ENCODE data around the gene SHB. TPM values are rescaled to one million over a fixed set of nuclear protein-coding genes. Genes with fewer than 3 reads are reported as not detected.

The SHB gene
- total RNA-seq, 2 experiments from 2014 or later: 1.2 TPM

GRCh38 chr9:38043931-38044623 is 24.9 kb downstream of the SHB start:
- intact Hi-C loops (cut with micrococcal nuclease): no loop called here
- no peaks in the 10 kb centered on the region for H3K36me3 Mint-ChIP-seq (ENCODE audit: low read depth)
- H3K27me3 Mint-ChIP-seq (ENCODE audit: low read depth): no peaks in the 10 kb centered on the region

DNA sequence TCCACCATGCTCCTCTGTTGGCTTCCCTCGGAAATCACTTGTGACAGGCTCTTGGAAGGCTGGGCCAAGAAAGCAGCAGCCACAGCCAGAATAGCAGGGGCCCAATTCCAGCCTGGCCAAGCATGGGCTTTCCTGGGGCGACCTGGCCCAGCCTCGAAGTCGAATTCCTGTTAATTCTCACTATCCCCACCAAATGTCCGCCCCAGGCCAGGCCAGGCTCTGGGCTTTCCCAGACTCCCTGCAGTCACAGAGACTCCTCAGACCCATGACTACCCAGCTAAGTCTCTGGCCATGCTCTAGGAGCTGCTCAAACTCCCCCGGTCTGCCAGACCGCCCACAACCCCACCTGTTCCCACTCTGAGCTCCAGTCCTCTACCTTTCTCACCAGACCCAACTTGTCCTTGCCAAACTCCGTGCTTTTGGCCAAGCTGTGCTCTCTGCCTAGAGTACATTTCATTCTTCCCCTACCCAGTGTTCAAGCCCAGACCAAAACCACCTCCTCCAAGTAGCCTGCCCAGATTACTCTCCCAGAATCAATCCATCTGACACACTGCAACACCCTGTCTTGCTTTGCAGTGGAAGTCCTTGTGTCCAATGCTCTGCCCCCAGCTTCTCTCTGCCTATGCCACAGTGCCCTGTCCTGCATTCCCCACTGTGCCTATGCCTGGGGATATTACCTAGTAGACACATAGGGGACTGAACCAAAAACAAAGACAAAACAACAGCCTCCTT is 26.2 kb downstream of the SHB start:
- H3K27ac Mint-ChIP-seq: no peak overlapping the region
- intact Hi-C loops (cut with micrococcal nuclease): no loop called here
- H3K27me3 Mint-ChIP-seq (ENCODE audit: low read depth): no peaks in the 10 kb centered on the region
- DNase-seq: no peak
- H3K36me3 Mint-ChIP-seq (ENCODE audit: low read depth): no peaks in the 10 kb centered on the region
- H3K4me1 Mint-ChIP-seq (ENCODE audit: low read depth): peaks cover 3% of the 10 kb centered on the region
- no peak overlapping the region for H3K4me3 Mint-ChIP-seq
- CTCF ChIA-PET: interaction anchor here (1.0 to 1.6 kb wide), 2 partner anchors 10 to 11 kb away, joined by 3 read pairs; no protein-coding TSS in a partner anchor
- H3K9me3 Mint-ChIP-seq: no peaks in the 10 kb centered on the region

More at GRCh38 chr9:38043931-38044623, 24.9 kb downstream of the SHB start:
- DNase-seq: no peak
- Mint-ChIP-seq H3K4me3 (no peak overlapping the region), H3K4me1 (ENCODE audit: low read depth) (peaks cover 3% of the 10 kb centered on the region), H3K9me3 (no peaks in the 10 kb centered on the region), H3K27ac (no peak overlapping the region)
- CTCF ChIA-PET: no interaction called here

- no peak for DNase-seq
- CTCF ChIA-PET: interaction anchor here (1.6 kb wide), 1 partner anchor 12 kb away, joined by 3 read pairs; no protein-coding TSS in a partner anchor
- intact Hi-C loops (cut with micrococcal nuclease): no loop called here
- H3K36me3 Mint-ChIP-seq (ENCODE audit: low read depth): no peaks in the 10 kb centered on the region
- no peaks in the 10 kb centered on the region for H3K27me3 Mint-ChIP-seq (ENCODE audit: low read depth)
- no peaks in the 10 kb centered on the region for H3K9me3 Mint-ChIP-seq
- H3K27ac Mint-ChIP-seq: no peak overlapping the region
- H3K4me1 Mint-ChIP-seq (ENCODE audit: low read depth): no peaks in the 10 kb centered on the region
- no peak overlapping the region for H3K4me3 Mint-ChIP-seq
Measured at GRCh38 chr9:38041564-38042243, 27.3 kb downstream of the SHB start.

DNA sequence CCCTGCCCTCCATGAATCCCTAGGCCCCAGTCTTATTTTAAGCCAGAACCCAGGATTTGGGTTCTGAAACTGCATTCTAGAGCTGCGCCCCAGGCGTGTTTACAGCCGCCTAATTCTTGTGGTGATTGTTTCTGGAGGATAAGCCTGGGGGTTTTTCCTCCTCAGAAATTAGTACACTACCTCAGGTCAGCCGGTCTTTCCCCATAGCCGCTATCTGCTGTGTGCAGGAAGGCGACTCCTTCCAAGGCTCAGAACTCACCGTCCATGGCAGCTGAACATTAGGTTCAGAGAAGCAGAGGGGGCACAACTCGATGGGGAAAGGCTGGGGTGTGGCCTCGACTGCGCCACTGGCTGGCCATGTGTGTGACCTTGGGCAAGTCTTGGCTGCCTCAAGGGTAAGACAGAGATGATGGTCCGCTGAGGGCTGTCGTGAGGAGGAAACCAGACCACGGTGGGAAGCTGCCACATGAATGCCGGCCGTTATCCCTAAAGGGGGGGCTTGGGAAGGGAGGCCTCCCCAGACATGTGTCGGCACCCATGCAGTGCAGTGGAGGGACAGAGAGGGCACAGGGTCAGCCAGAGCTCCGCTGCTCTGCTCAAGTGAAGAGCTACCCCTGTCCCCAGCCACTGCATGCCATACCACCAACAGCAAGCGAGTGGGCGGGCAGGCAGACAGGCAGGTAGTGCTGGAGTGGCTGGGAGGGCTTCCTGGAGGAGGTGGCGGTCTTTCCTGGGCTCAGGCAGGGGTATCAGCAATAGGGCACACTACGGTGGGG is 28.9 kb downstream of the SHB start:
- CTCF ChIA-PET: interaction anchor here (1.2 kb wide), 1 partner anchor 127 kb away, joined by 3 read pairs; no protein-coding TSS in a partner anchor
- H3K4me3 Mint-ChIP-seq: no peak overlapping the region
- H3K27ac Mint-ChIP-seq: no peak overlapping the region
- no peaks in the 10 kb centered on the region for H3K27me3 Mint-ChIP-seq (ENCODE audit: low read depth)
- no peak for DNase-seq
- H3K4me1 Mint-ChIP-seq (ENCODE audit: low read depth): no peaks in the 10 kb centered on the region
- intact Hi-C loops (cut with micrococcal nuclease): no loop called here
- no peaks in the 10 kb centered on the region for H3K9me3 Mint-ChIP-seq
- H3K36me3 Mint-ChIP-seq (ENCODE audit: low read depth): no peaks in the 10 kb centered on the region

- no peaks in the 10 kb centered on the region for H3K9me3 Mint-ChIP-seq
- DNase-seq: no peak
- CTCF ChIA-PET: no interaction called here
- intact Hi-C loops (cut with micrococcal nuclease): no loop called here
- H3K27me3 Mint-ChIP-seq (ENCODE audit: low read depth): no peaks in the 10 kb centered on the region
- no peaks in the 10 kb centered on the region for H3K4me1 Mint-ChIP-seq (ENCODE audit: low read depth)
- no peaks in the 10 kb centered on the region for H3K36me3 Mint-ChIP-seq (ENCODE audit: low read depth)
- H3K4me3 Mint-ChIP-seq: no peak overlapping the region
- no peak overlapping the region for H3K27ac Mint-ChIP-seq
Measured at GRCh38 chr9:38039090-38039906, 29.7 kb downstream of the SHB start.

- Mint-ChIP-seq H3K27me3 (ENCODE audit: low read depth) (no peaks in the 10 kb centered on the region), H3K36me3 (ENCODE audit: low read depth) (no peaks in the 10 kb centered on the region), H3K9me3 (no peaks in the 10 kb centered on the region), H3K4me1 (ENCODE audit: low read depth) (no peaks in the 10 kb centered on the region), H3K27ac (no peak overlapping the region), H3K4me3 (no peak overlapping the region)
- DNase-seq: no peak
- CTCF ChIA-PET: no interaction called here
- intact Hi-C loops (cut with micrococcal nuclease): no loop called here
Measured at GRCh38 chr9:38038307-38039089, 30.5 kb downstream of the SHB start.

DNA sequence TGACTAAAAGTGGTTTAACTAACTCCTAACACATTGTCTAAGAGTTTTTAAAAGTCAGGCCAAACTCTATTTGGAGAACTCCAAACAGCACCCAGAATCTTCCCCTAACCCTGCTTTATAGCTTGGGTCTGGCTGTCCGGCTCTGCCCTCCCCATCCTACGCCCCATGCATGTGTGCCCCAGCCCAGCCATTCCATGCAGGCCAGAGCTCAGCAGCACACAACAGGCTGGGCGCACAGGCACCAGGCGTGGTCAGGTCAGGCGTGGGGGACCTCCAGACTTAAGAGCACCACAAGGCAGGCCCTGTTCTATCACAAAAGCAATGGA is 31.1 kb downstream of the SHB start:
- H3K4me1 Mint-ChIP-seq (ENCODE audit: low read depth): no peaks in the 10 kb centered on the region
- H3K9me3 Mint-ChIP-seq: no peaks in the 10 kb centered on the region
- H3K27me3 Mint-ChIP-seq (ENCODE audit: low read depth): no peaks in the 10 kb centered on the region
- no peaks in the 10 kb centered on the region for H3K36me3 Mint-ChIP-seq (ENCODE audit: low read depth)
- no peak overlapping the region for H3K27ac Mint-ChIP-seq
- CTCF ChIA-PET: no interaction called here
- no peak overlapping the region for H3K4me3 Mint-ChIP-seq
- DNase-seq: no peak
- intact Hi-C loops (cut with micrococcal nuclease): no loop called here

DNA sequence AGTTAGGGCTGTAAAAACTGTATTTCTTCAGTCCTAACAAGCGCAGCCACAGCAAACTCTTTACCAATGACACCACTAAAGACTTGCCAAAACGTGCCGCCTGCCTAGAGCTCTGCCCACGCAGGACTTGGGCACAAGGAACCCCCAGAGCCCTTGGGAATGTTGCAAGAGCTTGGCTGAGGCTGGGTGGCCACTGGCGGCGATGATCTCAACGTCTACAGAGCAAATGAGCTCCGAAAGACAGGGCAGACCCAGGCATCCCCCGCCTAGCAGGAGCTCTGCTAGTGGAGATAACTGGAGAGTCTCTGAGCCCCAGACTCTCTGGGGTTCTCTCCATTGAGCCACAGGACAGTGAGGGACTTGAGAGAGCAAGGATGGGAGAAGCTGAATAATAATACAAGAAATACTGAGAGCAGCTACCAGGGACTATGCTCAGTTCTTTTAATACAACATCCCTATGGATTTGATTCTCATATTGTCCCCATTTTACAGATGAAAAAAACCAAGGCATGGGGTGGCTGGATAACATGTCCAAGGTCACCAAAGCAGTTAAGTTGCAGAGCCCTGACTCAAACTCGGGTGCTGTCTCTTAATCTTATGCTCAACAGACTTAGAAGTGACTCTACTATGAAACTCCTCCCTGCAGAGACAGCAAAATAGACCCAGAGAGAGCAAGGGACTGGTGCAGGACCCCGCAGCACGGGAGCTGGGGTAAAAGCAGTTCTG is 32.5 kb downstream of the SHB start:
- CTCF ChIA-PET: no interaction called here
- H3K9me3 Mint-ChIP-seq: no peaks in the 10 kb centered on the region
- H3K27ac Mint-ChIP-seq: no peak overlapping the region
- no peaks in the 10 kb centered on the region for H3K27me3 Mint-ChIP-seq (ENCODE audit: low read depth)
- H3K4me1 Mint-ChIP-seq (ENCODE audit: low read depth): no peaks in the 10 kb centered on the region
- no peak for DNase-seq
- intact Hi-C loops (cut with micrococcal nuclease): no loop called here
- H3K4me3 Mint-ChIP-seq: no peak overlapping the region
- no peaks in the 10 kb centered on the region for H3K36me3 Mint-ChIP-seq (ENCODE audit: low read depth)

DNA sequence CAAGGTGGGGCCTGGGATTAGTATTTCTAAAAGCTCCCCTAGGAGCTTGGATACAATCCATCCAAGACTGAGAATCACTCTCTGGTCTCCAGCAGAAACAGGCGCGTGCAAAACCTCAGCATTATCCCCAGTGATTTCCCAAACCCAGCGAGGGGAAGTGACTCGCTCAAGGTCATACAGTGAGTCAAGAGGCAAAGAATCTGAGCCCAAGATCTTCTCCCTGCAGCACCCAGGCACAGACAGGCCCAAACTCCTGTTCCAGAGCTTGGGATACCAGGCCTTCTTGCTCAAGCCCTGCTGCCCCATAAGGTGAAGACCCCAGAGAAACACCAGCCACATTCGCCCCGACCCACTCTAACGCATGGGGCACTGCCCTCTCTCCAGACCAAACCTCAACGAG is 33.2 kb downstream of the SHB start:
- CTCF ChIA-PET: no interaction called here
- H3K27me3 Mint-ChIP-seq (ENCODE audit: low read depth): no peaks in the 10 kb centered on the region
- DNase-seq: no peak
- H3K27ac Mint-ChIP-seq: no peak overlapping the region
- intact Hi-C loops (cut with micrococcal nuclease): no loop called here
- no peak overlapping the region for H3K4me3 Mint-ChIP-seq
- no peaks in the 10 kb centered on the region for H3K4me1 Mint-ChIP-seq (ENCODE audit: low read depth)
- no peaks in the 10 kb centered on the region for H3K9me3 Mint-ChIP-seq
- no peaks in the 10 kb centered on the region for H3K36me3 Mint-ChIP-seq (ENCODE audit: low read depth)

GRCh38 chr9:38033941-38034340 is 35.1 kb downstream of the SHB start:
- Mint-ChIP-seq H3K4me3 (no peak overlapping the region), H3K27me3 (ENCODE audit: low read depth) (no peaks in the 10 kb centered on the region), H3K27ac (no peak overlapping the region), H3K36me3 (ENCODE audit: low read depth) (no peaks in the 10 kb centered on the region), H3K4me1 (ENCODE audit: low read depth) (peaks cover 2% of the 10 kb centered on the region), H3K9me3 (no peaks in the 10 kb centered on the region)
- intact Hi-C loops (cut with micrococcal nuclease): no loop called here
- CTCF ChIA-PET: no interaction called here
- DNase-seq: no peak
